Epidermal melanocyte (primary cell): ENCODE measurements around the gene CCDC89.
"Not testable (repeated sequence)": the region's sequence is repeated elsewhere in the genome, so short reads cannot be mapped to it uniquely, and the experiment has no call there.

Source experiments
- DNase-seq: peaks from one replicate; pipeline ENCODE4 v3.0.0; 2011; ENCODE audit warnings: low spot score; ENCODE audit not compliant: insufficient read length

CCDC89 gene

DNA sequence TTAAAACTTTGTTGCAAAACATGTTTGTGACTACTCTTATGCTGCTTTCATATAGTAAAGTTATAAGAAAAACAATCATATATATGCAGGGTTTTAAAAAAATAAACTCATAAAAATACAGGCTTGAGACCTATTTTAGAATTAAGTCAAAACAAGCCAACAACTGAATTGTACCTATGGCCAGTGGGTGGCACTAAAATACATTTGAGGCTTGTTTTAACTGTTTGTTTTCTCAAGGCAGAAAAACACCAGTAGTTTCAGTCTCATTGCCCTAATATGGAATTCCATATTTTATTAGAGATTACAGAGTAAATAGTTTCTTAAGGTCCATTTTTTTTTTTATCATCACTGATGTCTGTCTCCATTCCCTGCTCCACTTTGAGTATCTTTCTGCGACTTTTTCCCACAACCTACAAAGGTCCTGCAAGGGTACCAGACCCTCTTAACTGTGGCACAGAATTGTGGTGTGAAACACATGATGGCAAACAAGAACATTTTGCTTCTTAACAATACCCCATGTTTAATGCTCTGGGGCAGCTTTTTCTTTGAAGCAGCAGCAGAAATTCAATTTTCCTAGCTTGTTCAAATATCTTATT lies 8.5 kb upstream of the CCDC89 start:
- DNase-seq, result peak; percentile 29

DNA sequence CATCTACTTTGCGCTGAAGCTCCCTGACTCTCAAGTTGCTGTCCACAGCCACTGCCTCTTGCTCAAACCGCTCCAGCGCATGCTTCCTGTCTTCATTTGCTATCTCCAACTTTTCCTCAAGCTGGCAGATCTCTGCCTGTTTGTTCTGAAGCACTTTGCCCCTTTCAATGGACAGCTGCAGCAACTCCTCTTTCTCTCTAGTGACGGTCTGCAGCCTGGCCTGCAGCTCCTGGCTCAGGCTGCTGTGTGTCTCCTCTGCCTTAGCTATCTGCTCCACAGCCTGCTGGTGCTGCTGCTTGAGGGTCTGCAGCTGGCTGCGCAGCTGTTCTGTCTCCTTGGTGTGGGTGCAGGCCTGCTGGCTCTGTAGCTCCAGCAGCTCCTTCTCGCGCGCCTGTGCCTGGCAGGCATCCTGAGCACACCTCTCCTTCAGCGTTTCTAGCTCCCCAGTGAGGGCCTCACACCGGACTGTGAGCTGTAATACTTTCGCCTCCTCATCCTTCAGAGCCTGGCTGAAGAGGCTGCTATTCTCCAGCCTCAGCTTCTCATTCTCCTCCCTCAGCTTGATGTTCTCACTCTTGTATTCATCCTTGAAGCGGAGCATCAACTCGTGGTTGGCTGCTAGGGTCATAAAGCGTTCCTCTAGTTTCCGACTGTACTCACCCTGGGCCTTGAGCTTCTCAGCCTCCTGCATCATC lies 723 bp downstream of the CCDC89 start:
- DNase-seq, result no peak

DNA sequence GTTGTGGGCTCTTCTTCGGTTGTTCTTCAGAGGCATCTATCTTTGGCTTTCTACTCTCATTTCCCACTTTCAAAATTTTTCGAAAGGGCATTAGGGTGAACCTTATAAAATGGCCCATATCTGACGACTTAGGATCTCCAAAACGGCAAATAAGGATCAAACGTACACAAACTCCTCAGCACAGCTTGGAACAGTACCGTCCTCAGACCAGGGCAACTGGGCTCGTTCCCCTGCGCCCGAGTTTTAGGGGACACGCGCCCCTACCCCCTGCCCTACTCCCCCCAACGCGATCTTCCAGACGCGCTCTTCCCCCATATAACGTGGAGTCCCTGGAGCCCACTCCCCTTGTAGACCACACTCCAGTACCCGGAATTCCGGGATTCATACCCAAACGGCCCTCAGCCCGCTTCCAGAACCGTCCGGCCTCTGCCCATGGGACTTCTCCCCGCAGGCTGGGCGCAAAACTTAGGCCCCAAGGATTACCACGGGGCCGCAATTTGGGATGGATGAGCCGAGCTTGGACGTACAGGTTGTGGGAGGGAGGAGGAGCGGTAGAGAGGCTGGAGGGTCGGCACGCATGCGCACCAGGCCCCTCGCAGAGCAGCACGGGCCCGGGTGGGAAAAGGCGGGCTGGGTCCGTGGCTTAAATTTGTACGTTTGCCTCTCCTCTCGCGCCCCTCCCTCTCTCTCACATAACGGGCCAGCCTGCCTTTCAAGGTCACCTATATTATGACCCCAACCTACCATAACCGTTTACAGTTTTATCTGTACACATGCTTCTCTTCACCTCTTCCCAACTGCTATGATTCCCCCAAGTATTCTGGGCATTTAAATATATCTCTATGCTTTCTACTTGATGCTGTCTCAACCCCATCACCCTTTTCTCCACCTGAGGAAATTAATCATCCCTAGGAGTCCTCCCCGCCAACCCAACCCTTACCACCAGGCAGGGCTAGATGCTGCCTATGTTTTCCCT lies 3.4 kb downstream of the CCDC89 start:
- peak; percentile 68 for DNase-seq

DNA sequence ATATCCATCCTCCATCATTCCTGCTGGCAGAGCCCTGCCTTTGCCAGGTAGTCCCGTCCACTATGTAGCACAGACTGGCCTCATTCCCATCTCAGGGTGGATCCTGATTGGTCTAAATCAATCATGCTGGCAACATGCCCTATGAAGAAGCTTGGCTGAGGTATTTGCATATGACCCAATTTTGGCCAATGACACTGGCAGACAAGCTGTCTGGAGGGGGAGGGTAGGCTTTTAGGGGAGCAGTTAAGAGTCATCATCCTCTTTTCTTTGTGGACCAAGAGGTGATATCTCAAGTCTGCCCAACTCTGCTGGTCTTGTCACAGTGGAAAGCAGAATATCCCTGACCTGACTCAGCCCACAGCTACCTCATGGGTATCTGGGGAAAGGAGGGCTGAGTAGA lies 5.1 kb downstream of the CCDC89 start:
- DNase-seq, result no peak

DNA sequence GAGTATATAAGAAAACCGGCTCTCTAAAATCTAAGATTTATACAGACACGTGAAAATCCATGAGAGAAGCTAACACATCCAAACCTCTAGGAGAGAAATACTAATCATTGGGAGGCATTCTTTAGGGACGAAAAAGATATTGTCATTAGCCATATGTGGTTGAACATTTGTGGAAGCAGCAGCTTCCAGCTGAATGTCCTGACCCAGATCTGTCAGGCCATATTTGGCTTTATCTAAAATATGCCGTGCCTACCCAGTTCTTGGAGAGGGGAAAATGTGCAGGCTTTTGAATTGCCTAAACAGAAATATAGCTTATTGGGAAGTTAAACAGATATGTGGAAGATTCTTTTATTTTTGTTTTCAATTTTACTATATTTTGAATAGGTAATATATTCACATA lies 6.4 kb downstream of the CCDC89 start:
- DNase-seq, result no peak

DNA sequence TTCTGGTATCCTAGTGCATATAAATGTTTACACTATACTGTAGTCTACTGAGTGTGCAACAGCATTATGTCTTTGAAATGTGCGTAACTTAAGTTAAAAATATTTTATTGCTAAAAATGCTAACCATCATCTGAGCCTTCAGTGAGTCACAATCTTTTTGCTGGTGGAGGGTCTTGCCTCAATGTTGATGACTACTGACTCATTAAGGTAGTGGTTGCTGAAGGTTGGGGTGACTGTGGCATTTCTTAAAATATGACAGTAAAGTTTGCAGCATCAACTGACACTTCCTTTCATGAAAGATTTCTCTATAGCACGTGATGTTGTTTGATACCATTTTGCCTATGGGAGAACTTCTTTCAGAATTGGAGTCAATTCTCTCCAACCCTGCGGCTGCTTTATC lies 12.6 kb downstream of the CCDC89 start:
- DNase-seq, result no peak

DNA sequence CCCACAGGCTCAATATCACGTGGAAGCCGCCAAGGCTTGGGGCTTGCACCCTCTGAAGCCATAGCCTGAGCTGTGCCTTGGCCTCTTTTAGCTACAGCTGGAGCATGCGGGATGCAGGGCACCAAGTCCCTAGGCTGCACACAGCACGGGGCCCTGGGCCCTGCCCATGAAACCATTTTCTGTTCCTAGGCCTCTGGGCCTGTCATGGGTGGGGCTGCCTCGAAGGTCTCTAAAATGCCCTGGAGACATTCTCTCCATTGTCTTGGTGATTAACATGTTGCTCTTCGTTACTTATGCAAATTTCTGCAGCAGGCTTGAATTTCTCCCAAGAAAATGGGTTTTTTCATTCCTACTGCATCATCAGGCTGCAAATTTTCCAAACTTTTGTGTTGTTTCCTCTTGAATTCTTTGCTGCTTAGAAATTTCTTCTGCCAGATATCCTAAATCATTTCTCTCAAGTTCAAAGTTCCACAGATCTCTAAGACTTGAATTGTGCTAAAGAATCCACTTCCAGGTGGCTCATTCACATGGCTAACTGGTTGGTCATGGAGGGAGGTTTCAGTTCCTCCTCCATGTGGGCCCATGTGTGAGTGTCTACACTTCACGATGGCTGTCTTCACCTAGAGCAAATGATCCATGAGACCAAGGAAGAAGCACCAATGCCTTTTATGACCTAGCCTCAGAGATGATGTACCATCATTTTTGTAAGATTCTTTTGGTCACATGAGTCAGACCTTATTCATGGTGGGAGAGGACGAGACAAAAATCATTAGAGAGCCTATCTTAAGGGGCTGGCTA lies 13.7 kb downstream of the CCDC89 start:
- DNase-seq, result no peak

DNA sequence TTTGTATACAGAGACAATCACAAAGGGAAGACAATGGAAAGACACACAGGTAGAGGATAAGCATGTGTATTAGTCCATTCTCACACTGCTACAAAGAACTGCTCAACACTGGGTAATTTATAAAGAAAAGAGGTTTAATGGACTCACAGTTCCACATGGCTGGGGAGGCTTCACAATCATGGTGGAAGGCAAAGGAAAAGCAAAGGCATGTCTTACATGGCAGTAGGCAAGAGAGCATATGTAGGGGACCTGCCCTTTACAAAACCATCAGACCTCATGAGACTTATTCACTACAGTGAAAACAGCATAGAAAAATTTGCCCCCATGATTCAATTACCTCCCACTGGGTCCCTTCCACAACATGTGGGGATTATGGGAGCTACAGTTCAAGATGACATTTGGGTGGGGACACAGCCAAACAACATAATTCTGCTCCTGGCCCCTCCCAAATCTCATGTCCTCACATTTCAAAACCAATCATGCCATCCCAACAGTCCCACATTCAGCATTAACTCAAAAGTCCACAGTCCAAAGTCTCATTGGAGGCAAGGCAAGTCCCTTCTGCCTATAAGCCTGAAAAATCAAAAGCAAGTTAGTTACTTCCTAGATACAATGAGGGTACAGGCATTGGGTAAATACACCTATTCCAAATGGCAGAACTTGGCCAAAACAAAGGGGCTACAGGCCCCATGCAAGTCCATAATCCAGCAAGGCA lies 14.9 kb downstream of the CCDC89 start:
- not testable (repeated sequence) for DNase-seq

DNA sequence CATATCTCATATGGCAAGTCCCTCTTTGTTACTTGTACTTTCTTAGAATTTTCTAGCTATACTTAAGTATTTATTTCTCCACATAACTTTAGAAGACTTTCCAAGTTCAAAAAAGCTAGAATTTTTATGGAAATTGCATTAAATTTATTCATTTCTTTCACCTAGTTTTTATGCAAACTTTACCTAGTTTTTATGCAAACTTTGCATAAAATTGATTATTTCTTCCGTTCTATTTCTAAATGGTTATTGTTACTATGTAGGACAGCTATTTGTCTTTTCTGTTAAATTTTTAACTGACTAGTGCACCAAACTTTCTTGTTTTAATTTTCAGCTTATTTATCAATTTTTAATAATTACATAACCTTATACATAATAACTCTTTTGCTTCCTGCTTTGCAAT lies 17.8 kb downstream of the CCDC89 start:
- DNase-seq, result no peak

DNA sequence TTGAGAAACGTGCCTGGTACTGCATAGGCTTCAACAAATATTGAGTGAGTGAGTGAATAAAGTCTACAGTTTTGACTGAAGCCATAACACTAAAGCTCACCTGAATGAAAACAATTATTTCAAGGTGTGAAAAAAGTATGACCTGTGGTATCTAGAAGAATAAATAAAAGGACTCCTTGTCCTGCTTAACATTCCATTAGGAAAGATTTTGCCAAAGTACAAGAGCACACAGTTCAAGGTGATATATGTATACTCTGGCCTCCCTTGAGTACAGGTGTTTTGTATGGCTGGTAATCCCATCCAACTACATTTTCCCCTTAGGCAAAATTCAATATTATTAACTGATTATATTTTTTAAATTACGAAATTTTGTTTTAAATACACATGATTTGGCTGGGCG lies 19.3 kb downstream of the CCDC89 start:
- DNase-seq, result no peak

DNA sequence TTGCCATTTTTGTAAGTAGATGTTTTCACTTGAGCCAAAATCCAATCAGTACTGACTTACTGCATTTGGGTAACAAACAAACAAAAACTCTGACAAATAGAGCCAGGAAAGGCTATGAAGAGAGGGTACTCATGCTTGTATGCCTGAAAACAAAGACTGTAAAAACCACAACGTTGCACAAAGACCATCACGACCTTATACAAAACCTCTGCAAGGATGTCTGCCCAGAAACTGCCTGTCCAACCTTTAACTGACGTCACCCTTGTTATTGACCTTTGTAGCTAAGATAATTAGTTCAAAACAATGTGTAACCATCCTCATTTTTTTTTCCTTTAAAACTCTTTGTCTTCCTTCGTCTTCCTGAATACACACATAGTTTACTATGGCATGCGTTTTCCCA lies 20.3 kb downstream of the CCDC89 start:
- DNase-seq, result no peak

DNA sequence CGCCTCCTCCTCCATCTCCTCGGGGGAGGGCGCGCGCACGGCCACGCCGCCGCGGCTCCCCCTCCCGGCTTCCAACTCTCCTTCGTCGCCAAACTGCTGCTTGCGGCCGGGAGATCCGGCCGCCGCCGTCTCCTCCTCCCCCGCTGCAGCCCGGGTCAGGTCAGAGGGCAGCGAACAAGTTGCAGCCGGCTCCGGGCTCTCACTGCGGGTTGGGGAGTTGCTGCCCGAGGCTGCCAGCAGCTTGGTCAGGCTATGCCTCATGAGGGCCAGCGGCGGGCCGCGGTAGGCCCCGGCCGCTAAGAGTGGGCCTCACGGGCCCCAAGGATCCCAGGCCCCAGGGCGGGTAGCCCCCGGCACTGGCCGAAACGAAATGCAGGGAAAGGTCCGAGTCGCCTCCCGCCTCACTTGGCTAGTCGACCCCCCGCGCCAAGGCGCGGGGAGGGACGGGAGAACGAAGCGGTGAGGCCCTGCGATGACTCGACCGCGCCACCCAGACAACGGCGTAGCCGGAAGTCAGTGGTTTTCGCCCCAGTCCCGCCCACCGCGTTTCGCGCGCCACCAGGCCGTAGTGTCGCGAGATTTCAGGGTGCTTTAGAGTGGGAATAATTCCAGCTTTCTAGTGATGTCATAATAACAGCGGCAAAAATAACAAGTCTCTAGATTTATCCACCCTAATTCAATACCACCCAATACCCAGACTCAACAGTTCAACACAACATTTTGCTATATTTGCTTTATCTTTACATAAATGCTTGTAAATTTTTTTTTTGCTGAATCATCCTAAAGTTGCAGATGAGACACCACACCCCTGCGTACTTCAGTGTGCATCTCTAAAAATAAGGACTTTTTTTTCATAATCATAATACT lies 21.1 kb downstream of the CCDC89 start, which contains the start of gene CREBZF:
CREBZF (minus strand) TSS at position 515 of the 867 bp plus-strand sequence; CDS start at position 261, 254 bp downstream.
- peak; percentile 93 for DNase-seq

DNA sequence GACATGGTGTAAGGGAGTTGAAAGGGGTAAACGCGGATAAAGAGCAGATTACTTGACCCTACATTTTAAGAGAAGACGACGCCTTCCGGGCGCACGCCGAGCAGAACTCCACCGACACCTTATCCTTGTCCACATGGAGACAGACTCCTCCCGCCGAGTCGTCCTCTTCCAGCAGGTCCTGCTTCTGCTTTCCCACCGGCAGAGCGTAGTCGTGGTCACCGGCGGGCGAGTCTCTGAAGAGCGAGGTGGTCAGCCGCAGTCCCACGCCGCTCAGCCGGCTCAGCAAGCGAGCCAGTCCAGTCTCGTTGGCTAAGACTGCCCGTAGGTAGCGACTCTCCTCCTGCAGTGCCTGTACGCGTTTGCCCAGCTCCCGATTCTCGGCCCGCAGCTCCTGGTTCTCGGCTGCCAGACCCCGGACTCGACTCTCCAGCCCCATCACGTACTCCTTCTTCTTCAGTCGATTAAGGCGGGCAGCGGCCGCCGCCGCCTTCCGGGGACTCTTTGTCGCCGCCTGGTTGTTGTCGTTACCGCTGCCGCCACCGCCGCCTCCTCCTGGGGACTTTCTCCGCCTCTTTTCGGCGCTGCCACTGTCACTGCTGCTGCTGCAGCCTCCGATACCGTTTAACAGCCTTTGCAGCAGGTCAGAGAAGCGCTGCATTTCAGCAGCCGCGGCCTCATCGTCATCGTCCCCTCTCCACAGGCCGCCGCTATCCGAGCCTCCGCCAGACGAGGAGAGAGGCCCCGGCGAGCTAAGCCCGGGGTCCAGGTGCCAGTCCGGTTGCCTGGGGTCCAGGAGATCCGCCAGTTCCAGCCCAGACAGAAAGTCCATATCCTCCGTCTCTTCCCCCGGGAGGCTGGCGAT lies 22.0 kb downstream of the CCDC89 start:
- DNase-seq, result no peak

DNA sequence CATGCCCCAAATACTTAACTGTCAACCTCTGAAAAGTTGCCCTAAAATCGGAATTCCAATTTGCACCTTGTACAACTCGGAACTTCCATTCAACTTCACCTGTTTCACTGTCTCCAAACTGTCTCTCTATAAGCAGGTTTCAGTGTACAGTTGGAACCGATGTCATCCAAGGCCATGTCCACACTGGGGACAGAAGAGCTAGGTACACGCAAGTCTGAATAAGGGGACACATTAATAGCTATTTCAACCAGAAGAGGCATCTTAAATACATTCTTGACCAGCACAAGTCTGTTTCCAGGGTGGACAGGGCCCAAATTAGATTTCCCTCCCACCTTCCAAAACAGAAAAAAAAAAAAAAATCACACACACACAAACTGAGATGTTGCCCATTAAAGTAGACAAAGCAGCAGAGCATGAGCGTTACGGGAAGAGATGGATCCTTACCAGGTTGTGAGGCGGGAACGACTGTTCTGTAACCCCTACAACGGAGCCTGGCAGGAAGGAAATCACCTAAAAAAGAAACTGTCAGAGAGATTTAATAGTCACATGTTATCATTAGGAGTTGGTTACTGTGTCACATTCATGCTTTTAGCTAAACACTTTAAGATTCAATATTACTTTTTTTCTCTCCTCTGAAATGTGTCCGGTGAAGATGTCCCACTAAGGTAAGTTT lies 22.8 kb downstream of the CCDC89 start:
- DNase-seq, result no peak

DNA sequence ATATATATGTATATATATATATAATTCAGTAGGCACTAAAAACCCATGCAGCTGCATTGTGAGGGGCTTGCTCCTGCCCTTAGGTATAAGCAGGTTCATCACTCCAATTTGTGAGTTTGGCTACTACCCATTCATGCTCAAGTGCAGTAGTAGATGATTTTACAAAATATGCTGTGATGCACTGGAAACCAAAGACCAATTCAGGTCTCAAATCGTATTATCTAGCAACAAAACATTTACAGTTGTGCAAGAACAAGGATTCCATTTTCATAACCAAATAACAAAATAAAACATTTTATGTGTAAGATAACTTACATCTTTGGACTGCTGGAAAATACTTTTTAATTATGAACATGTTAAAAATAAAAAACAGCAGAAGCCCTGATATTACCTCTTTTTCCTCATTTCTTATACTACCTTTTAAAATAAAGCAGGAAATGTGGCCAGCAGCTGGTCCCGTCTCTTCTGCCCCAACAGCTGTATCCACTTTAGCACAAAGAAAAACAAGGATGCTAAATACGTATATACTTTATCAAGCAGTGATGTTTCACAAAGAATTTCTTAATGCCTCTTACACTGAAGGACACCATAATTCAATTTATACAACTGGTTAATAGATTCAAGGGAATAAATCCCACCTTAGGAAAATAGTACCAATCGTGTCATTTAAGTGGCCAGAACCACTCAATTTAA lies 23.9 kb downstream of the CCDC89 start:
- DNase-seq, result no peak

DNA sequence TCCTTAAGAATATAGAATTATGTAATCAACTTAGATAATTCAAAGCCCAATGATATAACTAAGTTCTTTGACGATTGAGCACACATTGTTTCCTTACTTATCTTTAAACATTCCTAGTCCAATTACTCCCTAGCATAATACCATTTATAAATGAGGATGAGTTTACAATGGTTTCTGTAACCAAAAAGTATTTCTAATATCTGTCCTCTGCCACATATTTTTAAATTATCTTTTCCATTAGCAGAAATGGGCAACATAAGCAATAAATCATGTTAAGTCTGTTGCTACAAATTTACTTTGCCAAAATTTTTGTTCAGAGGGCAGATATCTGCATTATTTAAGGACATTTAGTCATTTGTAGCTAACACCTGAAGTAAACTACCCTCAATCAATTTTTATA lies 27.8 kb downstream of the CCDC89 start:
- no peak for DNase-seq

DNA sequence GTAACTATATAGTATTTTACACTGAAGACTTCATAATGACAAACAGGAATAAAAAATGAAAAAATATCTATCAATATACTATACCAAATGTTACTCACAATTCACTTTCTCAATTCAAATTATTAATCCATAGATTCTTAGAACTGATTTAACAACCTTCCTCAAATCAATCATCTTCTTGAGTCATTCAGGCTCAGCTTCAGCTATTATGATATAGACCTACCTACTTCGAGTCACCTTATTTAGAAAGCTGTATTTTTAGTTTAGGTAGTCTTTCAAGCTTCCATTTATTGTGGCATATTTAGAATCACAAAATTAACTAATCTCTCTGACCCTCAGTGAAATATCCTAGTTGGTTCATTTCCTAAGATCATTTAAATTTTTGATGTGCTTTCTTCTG lies 29.2 kb downstream of the CCDC89 start:
- DNase-seq, result no peak

DNA sequence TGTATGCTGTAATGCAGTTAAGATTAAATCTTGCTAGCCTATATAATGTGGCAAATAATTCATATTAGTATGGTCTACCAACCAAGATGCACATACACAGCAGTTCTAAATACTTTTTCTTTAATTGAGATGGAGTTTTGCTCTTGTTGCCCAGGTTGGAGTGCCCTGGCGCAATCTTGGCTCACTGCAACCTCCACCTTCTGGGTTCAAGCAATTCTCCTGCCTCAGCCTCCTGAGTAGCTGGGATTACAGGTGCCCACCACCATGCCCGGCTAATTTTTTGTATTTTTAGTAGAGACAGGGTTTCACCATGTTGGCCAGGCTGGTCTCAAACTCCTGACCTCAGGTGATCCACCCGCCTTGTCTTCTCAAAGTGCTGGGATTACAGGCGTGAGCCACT lies 31.7 kb downstream of the CCDC89 start:
- not testable (repeated sequence) for DNase-seq
